ENCODE results near the gene LSS.

LSS gene

DNA sequence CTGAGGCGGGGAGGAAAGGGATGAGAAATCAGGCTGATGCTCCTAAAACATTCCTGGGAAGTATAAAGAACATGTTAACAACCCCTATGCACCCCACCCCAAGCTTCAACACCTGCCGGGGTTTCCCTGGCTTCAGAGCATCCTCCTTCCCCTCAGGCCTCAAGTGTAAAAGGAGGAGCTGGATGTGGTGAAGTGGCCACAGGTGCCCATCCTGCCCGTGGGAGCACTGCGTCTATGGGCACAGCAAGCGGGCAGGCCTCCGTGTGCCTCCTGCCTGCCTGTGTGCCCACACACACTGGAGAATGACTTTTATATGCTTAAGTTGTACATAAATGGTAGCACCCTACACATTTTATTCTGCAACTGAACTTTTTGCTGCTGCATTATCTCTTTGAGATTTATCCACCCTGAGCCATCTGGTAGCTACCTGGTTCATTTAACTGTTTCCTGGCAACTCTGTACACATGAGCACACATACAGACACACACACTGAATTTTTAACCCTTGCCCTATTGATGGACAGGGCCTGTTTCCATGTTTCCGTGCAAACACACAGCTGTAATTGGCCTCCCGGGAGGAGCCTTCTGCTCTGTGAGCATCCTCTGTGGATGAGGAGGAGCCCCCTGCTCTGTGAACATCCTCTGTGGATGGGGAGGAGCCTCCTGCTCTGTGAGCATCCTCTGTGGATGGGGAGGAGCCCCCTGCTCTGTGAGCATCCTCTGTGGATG is 59.8 kb downstream of the LSS start:
- no peak for DNase-seq

GRCh38 chr21:46168238-46168637 is 60.3 kb downstream of the LSS start:
- DNase-seq: peak; percentile 55

- DNase-seq: no peak
Observed at GRCh38 chr21:46165098-46165497, 63.5 kb downstream of the LSS start.

- no peak for DNase-seq
Observed at GRCh38 chr21:46163380-46163779, 65.2 kb downstream of the LSS start.

GRCh38 chr21:46161633-46162592 is 66.7 kb downstream of the LSS start:
- DNase-seq: peak; percentile 58

DNA sequence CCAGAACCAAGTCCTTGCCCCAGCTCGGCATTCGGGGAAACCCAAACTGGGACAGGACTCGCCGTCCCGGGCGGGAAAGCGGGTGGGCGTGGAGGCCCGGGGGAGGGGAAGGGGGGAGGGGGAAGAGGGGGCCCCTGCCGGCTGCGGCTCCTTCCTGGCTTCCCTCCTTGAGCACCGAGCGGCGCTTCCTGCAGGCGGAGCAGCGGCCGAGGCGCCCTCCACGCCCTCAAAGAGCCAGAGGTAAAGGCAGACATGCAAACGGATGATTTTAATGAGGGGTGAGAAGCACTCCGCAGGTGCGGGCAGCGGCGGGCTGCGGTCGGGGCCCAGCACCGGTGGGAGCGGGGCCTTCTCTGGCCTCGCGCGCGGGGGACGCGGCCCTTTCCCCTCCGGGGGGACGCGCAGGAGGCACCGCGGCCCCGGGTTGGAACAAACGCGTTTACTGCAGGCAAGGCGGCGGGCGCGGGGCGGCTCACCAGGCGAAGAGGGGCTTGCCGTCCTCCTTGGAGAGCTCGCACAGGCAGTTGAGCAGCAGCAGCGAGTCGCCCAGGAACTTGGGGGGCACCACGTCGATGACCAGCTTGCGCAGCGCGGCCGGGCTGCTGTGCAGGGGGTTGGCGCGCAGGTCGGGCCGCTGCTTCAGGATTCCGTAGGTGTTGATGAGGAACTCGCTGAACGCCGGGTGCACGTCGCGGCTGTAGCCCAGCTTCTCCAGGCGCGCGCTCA is 67.5 kb downstream of the LSS start:
- peak; percentile 62 for DNase-seq

DNA sequence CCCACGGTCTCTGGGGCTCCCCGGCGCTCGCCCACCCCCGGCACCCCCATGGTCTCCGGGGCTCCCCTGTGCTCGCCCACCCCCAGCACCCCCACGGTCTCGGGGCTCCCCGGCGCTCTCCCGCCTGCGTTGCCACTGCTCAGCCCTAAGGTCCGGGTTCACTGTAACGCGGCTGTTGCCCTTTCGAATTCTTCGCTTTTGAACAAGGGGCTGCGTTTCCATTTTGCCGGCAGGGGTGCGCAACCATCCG is 68.0 kb downstream of the LSS start:
- DNase-seq: no peak

DNA sequence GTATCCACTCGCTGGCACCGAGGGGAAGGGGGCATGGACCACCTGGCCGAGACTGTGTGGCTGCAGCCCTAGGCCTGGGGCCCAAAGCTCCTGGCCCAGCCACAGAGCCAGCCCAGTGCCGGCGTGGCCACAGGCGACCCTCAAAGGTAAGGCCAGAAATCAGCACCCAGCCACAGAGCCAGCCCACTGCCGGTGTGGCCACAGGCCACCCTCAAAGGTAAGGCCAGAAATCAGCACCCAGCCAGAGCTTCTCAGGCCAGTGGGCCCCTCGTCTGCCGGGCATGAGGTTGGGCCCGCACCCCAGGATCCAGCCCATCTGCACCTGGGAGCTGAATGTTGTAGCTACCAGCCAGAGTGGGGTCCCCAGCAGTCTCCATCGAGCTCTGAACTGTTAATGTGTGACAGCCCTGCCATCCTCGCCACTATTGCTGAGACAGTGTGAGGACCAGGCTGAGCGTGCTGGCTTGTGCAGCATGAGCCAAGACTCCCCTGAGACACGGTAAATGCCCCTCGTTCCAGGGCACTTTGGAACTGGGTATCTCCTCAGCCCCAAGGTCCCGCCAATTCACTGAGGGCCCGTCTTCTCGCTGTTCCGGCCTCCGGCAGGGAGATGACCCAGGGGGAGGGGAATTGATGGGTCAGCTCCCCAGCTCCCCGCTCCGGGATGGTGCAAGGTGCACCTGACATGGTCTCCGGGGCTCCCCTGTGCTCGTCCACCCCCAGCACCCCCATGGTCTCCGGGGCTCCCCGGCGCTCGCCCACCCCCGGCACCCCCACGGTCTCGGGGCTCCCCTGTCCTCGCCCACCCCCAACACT is 68.5 kb downstream of the LSS start:
- DNase-seq: peak; percentile 59

DNA sequence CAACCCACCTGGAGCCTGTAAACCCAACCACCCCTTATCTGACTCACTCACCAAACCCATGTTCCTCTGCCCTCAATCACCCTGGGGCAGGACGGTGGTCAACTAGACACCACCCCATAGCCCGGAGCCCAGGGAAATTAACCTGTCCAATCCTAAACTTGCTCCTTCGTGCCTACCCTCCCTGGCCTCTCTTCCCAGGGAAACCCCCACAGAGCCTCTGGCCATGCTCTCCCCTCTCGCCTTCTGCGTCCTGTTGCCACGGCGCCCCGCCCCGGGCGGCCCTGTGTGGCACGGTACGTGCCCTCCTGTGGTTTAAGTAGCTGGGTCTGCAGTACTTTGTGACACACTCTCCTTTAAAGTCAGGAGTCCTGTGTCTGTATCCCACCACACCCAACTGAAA is 69.2 kb downstream of the LSS start:
- DNase-seq: peak; percentile 50

DNA sequence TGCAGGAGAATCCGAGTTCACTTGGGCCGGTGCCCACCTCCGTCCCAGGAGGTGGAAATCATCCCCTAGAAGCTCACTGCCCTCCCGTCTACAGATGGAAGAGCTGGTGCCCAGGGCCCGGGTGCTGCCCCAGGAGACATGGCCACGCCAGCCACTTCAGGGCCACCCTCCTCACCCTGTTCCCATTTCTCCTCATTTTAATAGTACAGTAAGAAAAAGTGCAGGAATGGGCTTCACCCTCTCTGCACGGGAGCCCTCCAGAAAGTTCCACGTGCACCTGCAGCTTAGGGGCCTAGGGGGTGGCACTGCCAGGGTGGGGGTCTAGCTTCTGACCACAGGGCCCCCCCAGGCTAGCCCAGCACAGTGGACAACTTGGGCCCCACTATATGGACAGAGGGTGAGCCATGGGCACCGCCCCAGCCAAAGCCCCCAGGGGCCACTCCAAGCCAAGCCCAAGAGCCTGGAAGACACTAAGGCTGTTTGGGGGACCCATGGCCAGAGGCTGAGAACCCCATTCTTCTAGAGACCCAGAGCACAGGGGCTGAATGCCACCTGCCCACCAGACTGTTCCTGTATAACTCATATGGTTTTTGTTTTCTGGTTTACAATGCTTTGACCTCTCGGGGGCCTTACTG is 69.8 kb downstream of the LSS start:
- peak; percentile 45 for DNase-seq

DNA sequence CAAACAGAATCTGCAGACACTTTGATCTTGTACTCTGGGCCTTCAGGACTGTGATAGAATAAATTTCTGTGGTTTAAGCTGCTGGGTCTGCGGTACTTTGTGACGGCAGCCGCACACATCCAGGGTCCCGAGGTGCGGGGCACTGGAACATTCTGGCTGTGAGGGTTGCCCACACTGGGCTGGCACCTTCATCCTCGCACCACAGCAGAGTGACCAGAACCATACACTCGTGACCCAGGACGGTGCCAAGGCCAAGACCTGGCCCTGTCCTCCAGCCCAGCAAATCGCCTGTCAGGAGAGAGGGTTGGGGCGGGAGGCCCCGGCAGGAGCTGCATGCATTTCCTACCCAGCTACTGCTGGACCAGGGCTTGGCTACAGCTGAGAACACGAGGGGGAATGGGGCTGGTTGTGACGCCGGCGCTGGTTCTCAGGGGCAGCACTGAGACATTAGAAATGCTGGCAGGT is 70.6 kb downstream of the LSS start:
- DNase-seq: peak; percentile 56

GRCh38 chr21:46157396-46157986 is 71.1 kb downstream of the LSS start:
- peak; percentile 34 for DNase-seq

DNA sequence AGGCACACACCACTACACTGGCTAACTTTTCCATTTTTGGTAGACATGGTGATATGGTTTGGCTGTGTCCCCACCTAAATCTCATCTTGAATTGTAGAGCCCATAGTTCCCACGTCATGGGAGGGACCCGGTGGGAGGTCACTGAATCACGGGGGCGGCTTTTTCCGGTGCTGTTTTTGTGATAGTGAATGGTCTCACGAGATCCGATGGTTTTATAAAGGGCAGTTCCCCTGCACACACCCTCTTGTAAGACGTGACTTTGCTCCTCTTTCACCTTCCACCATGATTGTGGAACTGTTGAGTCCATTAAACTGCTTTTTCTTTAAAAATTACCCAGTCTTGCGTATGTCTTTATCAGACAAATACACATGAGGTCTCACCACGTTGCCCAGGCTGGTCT is 71.9 kb downstream of the LSS start:
- no peak for DNase-seq

GRCh38 chr21:46156378-46156645 is 72.3 kb downstream of the LSS start:
- DNase-seq: peak; percentile 37

GRCh38 chr21:46155514-46156377 is 72.8 kb downstream of the LSS start, which contains the start of gene FTCD:
TSS of gene FTCD (minus strand) at chr21:46155579. CDS start at chr21:46155523, 56 bp downstream.
- DNase-seq: peak; percentile 50

- peak; percentile 46 for DNase-seq
Observed at GRCh38 chr21:46154955-46155513, 73.5 kb downstream of the LSS start.

GRCh38 chr21:46154155-46154954 is 74.2 kb downstream of the LSS start:
- DNase-seq: peak; percentile 61

DNA sequence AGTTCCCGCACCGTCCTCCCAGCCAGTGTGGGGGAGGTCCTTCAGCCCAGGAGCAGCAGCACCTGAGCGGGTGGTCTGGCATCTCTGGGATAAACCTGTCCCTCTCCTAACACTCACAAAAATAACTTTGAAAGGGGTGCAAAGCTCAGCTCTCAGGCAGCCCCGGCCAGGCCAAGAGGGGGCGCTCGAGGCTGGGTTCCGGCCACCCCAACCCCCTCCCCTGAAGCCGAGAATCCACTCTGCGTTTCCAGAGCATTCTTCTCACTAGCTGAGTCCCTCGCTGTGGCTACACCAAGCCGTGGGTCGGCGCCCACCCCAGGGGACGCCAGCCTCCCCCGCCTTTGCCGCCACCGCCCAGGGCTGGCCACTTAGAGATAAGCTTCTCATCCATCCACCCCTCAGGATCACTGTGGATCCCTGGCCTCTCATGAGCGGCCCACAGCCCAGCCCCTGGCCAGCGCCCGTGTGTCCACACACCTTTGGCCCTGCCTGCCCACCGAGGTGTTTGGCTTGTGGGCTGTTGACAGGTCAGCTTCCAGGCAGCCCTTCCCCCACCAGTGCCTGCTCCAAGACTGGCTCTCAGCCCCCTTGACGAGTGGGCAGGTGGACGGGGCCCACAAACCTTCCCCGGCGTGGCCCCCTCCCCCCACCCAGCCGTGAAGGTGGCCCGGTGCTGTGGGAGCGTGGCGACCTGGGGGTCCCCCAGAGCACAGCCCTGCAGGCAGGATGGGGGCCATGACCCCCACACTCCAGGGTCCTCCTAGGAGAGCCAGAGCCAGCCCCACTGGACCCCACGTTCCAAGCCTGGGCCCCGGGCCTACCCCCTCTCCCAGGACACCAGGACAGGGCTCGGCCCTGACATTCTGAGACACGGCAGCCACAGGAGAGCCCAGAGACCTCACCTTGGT is 75.1 kb downstream of the LSS start:
- DNase-seq: peak; percentile 78

GRCh38 chr21:46152927-46153246 is 75.7 kb downstream of the LSS start:
- peak; percentile 59 for DNase-seq

Measured in activated effector memory CD4-positive, alpha-beta T cell treated with anti-CD3 and anti-CD28 coated beads, Interleukin-2, amount 50 U/mL, for 16 hours (primary cell).